Measurements from ENCODE around the gene TMEM86A. TPM values are rescaled to one million over a fixed set of nuclear protein-coding genes. Genes with fewer than 3 reads are reported as not detected.

The TMEM86A gene
- total and polyA plus RNA-seq, 12 donors = 1.8 to 22.7 (median 8.3) TPM

DNA sequence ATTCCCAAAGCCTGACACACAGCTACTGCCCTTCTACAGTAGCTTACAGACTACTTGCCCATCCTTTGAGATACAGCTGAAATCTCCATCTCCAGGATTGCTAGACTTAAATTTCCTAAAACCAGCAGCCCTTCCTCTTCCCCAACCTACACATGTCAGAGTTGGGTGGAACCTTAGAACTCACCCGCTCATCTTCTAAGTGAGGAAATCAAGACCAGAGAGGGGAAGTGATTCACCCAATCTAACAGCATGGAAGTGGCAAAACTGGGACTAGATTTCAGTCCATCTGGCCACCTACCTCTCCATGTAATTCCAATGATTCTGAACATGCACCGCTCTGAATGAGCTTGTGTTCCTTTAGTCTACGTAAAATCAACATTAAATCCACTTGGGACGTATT is 1.0 kb upstream of the TMEM86A start:
- intact Hi-C loops (cut with DNase I) = no loop called here
- peaks cover 0 to 6% of the 10 kb centered on the region in 2 donors for H3K36me3 ChIP-seq (replicated peaks in 1 of 2)
- no peaks in the 10 kb centered on the region for H3K27me3 ChIP-seq
- peaks cover 9 to 14% of the 10 kb centered on the region in 2 donors for H3K4me1 ChIP-seq (replicated peaks in 1 of 2)
- H3K4me3 ChIP-seq = no peak overlapping the region
- 89 to 98% (median 93%) methylated on average over 3 to 4 of the region's 4 CpGs for WGBS, 4 donors
- H3K9me3 ChIP-seq (replicated peaks in 1 of 3) = no peaks in the 10 kb centered on the region
- no peak for DNase-seq
- TF ChIP-seq, protein P1, sequence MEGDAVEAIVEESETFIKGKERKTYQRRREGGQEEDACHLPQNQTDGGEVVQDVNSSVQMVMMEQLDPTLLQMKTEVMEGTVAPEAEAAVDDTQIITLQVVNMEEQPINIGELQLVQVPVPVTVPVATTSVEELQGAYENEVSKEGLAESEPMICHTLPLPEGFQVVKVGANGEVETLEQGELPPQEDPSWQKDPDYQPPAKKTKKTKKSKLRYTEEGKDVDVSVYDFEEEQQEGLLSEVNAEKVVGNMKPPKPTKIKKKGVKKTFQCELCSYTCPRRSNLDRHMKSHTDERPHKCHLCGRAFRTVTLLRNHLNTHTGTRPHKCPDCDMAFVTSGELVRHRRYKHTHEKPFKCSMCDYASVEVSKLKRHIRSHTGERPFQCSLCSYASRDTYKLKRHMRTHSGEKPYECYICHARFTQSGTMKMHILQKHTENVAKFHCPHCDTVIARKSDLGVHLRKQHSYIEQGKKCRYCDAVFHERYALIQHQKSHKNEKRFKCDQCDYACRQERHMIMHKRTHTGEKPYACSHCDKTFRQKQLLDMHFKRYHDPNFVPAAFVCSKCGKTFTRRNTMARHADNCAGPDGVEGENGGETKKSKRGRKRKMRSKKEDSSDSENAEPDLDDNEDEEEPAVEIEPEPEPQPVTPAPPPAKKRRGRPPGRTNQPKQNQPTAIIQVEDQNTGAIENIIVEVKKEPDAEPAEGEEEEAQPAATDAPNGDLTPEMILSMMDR (IDR thresholded peaks at IDR 0.05) = no peak
- TF ChIP-seq POLR2A (IDR thresholded peaks at IDR 0.05) = no peak
- H3K27ac ChIP-seq = peak overlapping the region in 3 of 5 donors; percentile 35 to 93 (median 85)

DNA sequence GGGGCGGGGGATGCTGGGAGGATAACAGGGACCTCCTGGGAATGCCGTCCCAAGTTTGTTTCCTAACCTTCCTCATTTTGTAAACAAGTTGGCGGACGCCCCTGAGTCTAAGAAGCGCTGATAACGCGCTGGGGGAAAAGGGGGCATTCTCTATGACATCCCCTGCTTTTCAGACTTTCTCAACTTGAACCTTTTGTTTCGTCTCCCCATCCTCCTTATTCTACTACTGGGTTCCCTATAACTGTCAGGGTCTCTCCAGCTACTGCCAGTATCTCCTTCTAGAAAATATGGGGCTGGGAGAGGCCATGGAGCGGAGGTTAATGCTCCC is 654 bp downstream of the TMEM86A start:
- peak overlapping the region; percentile 65 to 99 (median 74) for H3K4me3 ChIP-seq
- peaks cover 9 to 14% of the 10 kb centered on the region in 2 donors for H3K4me1 ChIP-seq (replicated peaks in 1 of 2)
- TF ChIP-seq POLR2A (IDR thresholded peaks at IDR 0.05) = no peak
- TF ChIP-seq, protein P1 (IDR thresholded peaks at IDR 0.05) = no peak
- peaks cover 0 to 6% of the 10 kb centered on the region in 2 donors for H3K36me3 ChIP-seq (replicated peaks in 1 of 2)
- WGBS, 4 donors = 5 to 10% (median 9%) methylated on average over 7 to 9 of the region's 9 CpGs
- intact Hi-C loops (cut with DNase I) = no loop called here
- no peaks in the 10 kb centered on the region for H3K9me3 ChIP-seq (replicated peaks in 1 of 3)
- DNase-seq = no peak
- no peaks in the 10 kb centered on the region for H3K27me3 ChIP-seq
- H3K27ac ChIP-seq = peak overlapping the region in 3 of 5 donors; percentile 66 to 93 (median 85)

DNA sequence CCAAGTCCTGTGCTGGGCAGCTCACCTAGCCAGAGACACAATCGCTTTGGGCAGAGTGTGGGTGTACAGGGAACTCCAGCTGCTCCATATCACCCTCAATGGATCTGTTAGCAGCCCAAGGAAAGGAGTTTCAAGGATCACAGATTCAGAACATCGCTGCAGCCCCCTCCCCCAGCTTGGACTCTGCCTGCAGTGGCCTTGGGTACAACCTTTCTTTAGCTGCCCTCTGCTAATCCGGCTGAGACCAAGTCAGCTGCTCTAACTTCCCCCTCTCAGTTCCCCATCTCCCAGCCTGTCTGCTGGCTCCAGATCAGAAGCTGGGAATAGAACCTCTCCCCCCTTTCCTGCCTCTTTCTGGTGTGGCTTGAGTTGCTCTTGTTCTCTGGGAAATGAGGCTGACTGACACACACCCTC is 1.3 kb downstream of the TMEM86A start:
- Histone ChIP-seq H3K4me1 (replicated peaks in 1 of 2) (peaks cover 9 to 14% of the 10 kb centered on the region in 2 donors), H3K27ac (peak overlapping the region in 2 of 5 donors; percentile 85 to 93)

DNA sequence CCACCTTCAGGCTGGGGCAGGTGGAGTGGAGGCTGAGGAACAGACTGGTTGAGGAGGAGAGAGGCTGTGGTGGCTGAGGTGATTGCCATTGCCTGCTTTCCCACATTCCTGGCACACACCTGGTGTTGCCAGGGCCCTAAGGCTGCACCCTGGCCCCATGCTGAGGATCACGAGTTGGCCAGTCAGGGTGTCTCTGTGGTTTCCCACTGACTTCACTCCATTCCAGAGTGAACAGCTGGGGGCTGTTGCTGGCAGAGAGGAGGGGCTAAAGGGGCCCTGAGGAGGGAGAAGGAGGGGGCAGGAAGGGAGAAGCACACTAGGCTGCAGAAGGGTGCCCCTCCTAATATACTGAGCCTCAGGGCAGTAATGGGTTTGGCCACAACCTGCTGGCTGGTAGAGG is 1.8 kb downstream of the TMEM86A start:
- DNase-seq = no peak
- no peak overlapping the region for H3K4me3 ChIP-seq
- H3K9me3 ChIP-seq (replicated peaks in 1 of 3) = no peaks in the 10 kb centered on the region
- H3K36me3 ChIP-seq (replicated peaks in 1 of 2) = peaks cover 0 to 6% of the 10 kb centered on the region in 2 donors
- H3K27ac ChIP-seq = peak overlapping the region in 2 of 5 donors; percentile 21 to 93
- no peak for TF ChIP-seq POLR2A (IDR thresholded peaks at IDR 0.05)
- TF ChIP-seq, protein P1 (IDR thresholded peaks at IDR 0.05) = no peak
- intact Hi-C loops (cut with DNase I) = no loop called here
- H3K27me3 ChIP-seq = no peaks in the 10 kb centered on the region
- H3K4me1 ChIP-seq (replicated peaks in 1 of 2) = peaks cover 11 to 19% of the 10 kb centered on the region in 2 donors
- WGBS, 4 donors = 50 to 86% (median 72%) methylated on average over 1 of the region's 1 CpG; no CpG with 5 or more reads in 1 of the 4 donors

More for the DNA sequence above, 1.3 kb downstream of the TMEM86A start:
- no peaks in the 10 kb centered on the region for H3K9me3 ChIP-seq (replicated peaks in 1 of 3)
- TF ChIP-seq, protein P1 (IDR thresholded peaks at IDR 0.05) = no peak
- peak in 1 of 2 donors; percentile 14 for TF ChIP-seq POLR2A (IDR thresholded peaks at IDR 0.05)
- DNase-seq = peak in 5 of 7 donors; percentile 39 to 69 (median 44)
- no peaks in the 10 kb centered on the region for H3K27me3 ChIP-seq
- H3K4me3 ChIP-seq = peak overlapping the region in 2 of 4 donors; percentile 78 to 99
- peaks cover 0 to 6% of the 10 kb centered on the region in 2 donors for H3K36me3 ChIP-seq (replicated peaks in 1 of 2)
- intact Hi-C loops (cut with DNase I) = no loop called here
- WGBS, 4 donors = 15 to 30% (median 23%) methylated on average over 2 to 3 of the region's 3 CpGs
